Measurements from ENCODE around the gene RBBP6.

Gene RBBP6

DNA sequence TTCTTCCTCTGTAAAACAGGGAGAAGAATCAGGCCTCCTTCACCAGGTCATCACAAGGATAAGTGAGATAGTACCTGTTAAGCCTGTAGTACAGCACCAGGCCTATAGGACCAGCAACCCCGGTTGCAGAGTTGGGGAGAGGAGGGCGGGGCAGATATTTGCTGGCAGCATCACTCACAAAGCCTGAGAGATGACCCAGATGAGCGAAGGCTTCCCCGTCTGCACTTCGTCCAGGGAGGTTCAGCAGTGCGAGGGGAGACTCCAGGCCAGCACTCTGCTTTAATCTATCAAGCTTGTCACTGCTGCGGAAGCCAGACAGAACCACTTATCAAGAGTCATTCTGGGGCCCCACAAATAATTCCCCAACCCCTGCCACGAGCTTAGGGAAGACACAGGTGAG lies 15.8 kb upstream of the RBBP6 start:
- no peak for DNase-seq (ENCODE audit: low read depth)

DNA sequence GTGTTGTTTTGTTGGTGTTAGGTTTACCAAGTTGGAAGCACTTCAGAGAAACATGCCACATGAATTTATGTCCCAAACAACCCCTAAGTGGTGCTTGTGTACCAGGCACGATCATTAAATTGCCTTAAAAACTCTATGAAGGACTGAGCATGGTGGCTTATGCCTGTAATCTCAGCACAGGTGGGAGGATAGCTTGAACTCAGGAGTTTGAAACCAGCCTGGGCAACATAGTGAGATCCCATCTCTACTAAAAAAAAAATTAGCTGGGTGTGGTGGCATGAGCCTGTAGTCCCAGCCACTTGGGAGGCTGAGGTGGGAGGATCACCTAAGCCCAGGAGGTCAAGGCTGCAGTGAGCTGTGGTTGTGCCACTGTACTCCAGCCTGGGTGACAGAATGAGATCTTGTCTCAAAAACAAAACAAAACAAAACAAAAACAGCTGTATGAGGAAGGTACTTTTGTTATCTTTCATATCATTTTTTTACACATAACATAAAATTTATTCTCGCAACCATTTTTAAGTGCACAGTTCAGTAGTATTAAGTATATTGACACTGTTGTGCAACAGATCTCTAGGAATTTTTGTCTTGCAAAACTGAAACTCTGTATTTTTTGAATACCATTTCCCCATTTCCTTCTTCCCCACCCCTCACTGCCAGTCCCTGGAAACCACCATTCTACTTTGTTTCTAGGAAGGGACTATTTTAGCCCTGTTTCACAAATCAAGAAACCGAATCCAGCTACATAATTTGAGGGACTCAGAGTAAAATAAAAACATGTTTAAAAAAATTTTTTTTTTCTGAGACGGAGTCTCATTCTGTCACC lies 14.3 kb upstream of the RBBP6 start:
- no peak for DNase-seq (ENCODE audit: low read depth)

DNA sequence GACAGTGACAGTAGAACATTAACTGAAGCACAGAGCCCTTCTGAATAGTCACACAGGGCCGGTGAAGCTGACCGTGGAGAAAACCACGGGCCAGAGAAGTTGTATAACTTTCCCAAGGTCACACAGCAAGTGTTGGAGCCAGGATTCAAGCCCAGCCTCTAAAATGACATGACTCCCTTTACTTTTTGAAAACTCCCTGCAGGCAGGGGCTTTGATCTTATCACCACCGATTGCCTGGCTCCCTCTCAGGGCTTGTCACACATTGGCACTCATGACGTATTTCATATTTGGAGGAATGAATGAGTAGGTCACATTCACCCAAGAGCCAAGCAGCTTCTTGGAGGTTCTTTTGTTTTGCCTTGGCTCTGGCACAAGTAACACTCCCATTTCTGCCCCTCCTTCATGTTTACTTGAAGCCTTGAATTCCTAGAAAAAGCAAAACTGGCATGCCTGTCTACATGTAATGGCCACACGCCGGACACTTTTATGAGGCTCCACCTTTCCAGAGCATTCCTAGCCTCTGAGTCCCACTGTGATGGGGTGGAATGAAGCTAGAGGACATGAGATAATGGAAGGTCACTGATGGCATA lies 13.3 kb upstream of the RBBP6 start:
- no peak for DNase-seq (ENCODE audit: low read depth)

DNA sequence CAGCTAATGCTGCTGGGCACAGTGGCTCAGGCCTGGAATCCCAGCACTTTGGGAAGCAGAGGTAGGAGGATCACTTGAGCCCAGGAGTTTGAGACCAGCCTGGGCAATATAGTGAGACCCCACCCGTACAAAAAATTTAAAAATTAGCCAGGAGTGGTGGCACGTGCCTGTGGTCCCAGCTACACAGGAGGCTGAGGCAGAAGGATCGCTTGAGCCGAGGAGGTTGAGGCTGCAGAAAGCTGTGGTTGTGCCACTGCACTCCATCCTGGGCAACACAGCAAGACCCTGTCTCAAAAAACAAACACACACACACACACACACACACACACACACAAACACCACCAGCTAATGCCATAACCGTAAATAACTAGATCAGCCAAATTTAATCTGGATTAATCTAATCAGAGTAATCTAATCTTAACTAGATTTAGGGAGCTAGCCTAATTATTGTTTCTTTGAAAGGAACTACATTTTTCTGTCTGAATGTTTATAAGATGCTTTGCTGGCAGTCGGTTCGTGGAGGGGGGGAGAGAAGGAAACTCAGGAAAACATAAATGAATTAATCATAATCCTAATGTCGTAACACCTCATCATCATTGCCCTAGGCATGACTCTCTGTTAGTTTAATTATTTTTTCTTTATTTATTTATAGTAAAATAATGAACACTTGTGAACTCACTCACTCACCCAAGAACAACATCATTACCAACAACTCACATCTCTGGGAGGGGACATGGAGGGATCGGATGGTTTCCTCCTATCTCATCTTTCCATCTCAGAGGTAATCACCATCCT lies 12.5 kb upstream of the RBBP6 start:
- no peak for DNase-seq (ENCODE audit: low read depth)

DNA sequence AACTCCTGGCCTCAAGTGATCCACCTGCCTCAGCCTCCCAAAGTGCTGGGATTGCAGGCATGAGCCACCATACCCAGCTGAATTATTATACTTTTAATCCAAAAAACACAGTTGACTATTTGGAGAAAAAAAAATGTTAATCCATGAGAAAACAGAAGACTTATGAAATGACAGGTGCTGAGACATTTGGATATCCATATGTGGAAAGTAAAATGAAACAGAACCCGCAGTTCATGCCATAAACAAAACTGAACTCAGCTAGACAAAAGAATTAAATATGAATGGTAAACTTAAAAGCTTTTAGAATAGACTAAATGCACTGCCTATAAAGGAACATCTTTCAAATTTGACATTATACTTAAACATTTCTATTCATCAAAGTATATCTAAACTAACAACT lies 8.2 kb upstream of the RBBP6 start:
- DNase-seq (ENCODE audit: low read depth), result no peak

DNA sequence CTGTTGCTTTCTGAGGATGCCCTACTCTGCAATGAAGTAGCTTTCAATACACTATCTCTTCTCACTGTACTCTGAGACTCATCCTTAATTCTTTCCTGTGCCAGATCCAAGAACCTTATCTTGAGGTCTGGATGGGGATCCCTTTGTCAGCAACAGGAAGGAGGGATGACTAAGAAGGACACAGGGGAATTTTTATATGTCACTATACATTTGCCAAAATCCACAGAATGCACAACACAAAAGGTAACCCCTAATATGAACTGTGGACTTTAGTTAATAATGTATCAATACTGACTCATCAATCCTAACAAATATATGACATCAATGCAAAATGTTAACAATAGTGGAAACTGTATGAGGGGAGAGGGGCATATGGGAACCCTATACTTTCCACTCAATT lies 4.7 kb upstream of the RBBP6 start:
- DNase-seq (ENCODE audit: low read depth), result no peak

DNA sequence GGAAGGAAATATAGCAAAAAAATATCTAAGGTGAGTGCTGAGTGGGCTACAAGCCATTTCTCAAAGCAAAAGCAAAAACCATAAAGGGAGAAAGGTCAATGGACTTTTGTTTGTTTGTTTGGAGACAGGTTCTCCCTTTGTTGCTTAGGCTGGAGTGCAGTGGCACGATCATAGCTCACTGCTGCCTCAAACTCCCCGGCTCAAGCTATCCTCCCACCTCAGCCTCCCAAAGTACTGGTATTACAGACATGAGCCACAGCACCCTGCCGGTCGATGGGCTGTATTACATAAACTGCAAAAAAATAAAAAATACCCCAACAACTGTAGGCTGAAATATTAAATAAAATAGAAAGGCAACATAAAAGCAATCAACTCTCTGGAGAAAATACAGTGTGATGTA lies 3.5 kb upstream of the RBBP6 start:
- no peak for DNase-seq (ENCODE audit: low read depth)

DNA sequence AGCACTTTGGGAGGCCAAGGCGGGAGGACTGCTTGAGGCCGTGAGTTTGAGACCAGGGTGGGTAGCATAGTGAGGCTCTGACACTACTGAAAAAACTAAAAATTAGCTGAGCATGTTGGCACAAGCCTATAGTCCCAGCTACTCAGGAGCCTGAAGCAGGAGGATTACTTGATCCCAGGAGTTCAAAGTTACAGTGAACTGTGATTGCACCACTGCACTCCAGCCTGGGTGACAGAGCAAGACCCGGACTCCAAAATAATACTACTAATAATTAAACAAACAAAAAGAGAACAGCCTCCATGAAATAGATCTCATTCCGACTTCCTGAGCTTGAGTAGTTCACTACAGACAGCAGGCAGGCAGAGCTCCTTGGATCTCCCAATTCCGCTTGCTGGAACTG lies 2.7 kb upstream of the RBBP6 start:
- no peak for DNase-seq (ENCODE audit: low read depth)

DNA sequence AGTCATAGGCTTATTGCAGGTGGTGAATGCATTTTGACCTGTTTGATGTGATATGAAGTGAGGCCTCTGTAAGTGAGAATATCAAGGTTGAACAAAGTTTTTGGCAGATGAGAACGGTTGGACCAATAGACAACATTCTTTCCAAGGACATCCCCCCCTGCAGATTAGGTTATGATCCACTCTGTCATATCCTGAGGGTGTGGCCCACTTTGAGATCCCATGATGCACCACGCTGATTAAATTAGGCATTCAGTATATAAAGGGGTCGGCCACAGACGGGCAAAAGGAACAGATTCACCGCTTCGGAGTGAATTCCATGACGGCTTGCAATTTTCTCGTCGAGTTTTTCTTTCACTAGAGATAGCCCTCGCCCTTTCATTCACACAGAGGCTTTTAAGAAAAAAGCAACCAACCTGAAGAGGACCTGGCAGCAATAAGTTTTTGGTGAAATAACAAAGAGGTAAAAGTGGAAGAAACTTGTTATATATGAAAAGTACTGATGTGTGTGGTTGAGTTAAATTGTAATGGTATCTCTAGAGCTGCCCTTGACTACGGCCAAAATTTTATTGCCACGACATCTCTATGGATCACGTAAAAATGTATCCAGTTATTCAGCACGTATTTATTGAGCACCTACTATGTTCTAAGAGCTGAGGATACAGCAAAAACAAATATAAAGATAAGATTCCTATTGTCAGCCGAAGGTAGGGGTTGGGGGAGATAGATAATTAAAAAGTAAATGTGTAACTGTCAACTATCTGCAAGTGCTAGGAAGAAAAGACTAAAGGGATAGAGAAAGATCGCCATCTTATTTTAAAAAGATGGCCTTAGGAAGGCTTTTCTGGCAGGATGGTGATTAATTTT lies 1.7 kb upstream of the RBBP6 start:
- DNase-seq (ENCODE audit: low read depth), result no peak

DNA sequence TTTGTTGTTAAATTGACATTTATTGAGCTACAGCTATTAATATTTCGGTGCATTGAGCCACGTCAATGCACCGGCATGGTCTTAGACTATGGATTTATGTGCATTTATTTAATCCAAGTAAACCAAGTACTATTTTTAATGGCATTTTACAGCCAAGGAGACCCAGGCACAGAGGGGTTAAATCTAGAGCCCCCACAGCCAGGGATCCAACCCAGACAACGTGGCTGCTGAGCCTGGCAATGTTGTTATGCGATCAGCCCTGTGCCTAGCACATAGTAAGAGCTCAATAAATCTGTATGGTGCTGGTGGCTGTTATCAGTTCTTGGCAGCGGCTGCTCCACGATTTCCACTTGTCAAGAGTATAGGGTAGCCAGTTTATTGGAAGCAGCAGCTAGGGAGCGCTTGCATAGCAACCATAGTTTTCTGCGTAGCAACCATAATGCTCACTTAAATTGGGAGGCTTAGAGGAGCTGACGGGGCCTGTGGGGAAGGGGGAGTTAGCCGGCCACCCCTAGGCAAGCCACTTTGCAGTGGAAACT lies 541 bp upstream of the RBBP6 start:
- no peak for DNase-seq (ENCODE audit: low read depth)

DNA sequence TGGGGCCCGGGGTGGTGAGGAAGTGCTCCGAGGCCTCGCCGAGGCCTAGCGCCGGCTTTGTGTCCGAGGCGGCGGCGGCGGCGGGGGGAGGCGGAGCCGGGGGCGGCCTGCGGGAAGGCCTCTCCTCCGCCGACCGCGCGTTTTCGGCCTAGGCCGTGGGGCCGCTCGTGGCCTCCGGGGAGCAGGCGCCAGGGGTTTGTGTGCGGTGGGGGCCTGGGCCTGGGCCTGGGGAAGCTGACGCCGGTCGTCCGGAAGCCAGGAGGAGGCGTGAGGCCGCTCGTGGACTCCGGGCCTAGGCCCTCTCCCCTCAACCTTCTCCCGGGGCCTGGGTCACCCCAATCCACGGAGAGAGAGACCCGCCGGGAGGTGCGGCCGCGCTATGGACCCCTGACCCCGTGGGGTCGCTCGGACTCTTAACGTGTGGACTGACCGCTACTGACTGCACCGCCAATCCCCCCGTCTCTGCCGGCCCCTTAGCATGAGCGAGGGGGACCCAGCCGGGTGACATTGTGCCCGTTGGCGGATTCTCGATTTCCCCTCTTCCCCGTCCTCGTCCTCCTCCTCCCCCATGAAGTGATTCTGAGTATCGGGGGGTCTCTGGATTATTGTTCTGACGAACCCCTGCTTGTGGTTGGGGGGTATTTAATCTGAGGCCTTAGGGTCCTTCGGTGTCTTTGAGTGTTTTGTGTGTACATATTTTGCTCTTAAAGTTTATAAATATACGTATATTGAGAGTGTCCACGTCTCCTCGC lies 660 bp downstream of the RBBP6 start:
- DNase-seq (ENCODE audit: low read depth), result no peak

DNA sequence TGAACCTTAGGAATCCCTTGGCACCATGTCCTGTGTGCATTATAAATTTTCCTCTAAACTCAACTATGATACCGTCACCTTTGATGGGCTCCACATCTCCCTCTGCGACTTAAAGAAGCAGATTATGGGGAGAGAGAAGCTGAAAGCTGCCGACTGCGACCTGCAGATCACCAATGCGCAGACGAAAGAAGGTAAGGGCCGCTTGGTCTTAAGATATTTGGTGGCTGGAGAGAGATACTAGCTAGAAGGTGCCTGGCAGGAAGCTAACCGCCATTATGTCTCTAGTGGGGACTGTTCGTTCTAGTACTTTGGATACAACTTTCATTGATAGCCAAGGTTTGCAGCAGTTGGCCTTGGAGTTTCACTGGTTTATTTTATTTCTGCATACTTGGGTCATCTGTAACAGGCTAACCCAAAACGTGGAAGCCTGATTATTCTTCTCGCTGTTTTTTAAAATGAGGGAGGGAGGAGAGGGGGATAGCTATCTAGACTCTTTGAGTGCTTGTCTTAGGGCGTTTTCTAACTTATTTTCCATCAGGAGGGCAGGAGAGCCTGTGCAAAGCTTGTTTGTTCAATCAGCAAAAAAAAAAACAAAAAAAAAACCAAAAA lies 1.3 kb downstream of the RBBP6 start:
- no peak for DNase-seq (ENCODE audit: low read depth)

DNA sequence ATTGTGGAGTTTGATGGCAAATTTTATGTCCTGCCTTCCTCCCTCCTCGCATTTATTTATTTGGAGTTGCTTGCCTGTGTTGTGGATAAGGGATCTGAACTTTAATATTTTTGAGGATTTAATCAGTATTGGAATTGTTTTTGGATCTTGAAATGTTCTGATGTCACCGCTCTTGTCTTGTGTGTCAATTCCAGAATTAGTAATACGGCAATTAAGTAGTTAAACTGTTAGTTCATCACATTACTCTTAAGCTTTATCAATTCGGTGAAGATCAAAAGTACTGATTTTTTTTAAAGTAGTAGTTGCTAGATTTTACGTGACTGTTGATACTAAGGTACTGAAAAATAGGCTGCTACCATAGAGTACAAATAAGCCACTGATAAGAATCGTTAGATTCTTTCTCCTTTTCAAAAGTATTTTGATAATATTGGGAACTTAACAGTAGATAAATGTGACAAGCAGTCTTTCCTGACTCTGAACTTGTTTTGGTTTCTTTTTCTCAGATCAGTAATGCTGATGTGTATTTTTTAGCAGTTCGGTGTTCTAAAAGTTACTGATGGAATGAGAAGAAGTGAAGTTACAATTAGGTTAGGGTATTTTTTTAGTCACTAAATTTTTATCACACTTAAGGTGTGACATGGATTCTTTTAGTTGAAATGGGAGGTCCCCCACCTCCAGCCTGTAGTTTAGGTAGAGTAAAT lies 2.0 kb downstream of the RBBP6 start:
- DNase-seq (ENCODE audit: low read depth), result no peak

DNA sequence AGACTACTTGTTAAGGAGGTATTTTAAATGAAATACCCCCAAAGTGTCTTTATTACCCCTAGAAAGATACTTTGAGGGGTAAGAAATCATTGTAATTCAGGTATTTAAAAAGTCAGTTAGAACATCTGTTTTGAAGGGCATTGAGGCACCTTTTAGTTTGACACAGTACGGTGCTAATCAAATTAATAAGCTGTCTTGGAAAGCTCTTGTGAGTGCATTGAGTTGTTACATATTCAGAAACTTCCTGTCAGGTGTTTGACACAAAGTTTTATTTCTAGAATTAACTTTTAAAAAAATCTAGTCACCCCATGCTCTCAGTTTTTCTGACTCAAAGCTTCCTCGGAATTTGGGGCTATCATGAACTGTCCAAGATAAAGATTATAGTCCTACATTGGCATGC lies 4.6 kb downstream of the RBBP6 start:
- no peak for DNase-seq (ENCODE audit: low read depth)

DNA sequence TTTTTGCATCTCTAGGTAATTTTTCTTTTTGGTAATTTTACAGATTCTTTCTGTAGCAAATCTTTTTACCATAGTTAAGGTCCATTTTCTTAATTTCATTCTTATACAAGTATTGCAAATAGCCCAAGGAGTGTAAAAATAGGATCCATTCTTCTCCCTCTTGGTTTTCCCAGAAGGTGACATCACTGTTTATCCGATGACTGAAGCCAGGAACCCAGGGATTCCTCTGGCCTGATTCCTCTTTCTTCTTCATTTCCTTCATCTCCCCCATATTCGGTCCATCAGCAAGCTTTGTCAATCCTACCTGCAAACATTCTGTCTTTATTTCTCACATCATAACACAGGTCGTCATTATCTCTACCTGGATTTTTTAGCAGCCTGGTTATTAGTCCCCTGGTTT lies 5.3 kb downstream of the RBBP6 start:
- no peak for DNase-seq (ENCODE audit: low read depth)

DNA sequence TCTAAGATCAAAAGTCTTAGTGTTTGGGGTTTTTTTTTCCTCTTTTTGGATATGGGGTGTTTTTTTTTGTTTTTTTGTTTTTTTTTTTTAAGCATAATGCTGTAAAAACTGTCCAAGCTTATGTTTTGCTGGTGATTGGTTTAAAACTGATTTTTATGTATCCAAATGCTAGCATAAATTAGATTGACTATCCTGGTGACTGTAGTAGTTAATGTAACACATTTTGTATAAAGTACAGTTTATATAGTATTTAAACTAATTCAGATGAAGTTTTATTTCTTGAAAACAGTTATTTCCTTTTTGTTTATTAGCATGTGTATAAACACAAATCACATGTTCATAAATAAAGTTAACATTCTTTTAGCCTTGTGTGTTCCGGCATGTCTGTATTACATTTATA lies 10.9 kb downstream of the RBBP6 start:
- DNase-seq (ENCODE audit: low read depth), result no peak

DNA sequence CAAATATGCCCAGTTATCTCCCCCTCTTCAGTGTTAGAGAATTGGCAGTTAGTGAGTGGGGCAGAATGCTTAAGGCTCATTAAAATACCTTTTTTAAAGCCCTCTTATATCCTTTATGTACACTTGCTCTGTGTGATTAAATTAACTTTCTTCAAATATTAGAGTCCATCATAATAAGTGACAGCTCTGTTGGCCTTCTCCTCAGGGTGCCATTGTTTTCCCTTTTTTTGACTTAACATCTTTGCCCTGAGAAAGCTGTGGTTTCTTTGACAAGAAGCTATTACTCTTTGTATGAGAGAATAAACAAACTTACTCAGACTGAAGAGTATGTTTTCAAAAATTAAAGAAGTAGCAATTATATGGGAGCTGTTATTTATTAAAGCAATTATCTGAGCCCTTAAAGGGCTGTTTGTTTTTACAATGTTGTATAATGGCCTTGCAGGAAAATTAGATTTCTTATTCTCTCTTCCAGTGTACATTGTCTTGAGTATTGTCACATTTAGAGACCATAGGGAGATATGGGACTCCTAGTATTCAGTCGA lies 13.4 kb downstream of the RBBP6 start:
- DNase-seq (ENCODE audit: low read depth), result no peak

DNA sequence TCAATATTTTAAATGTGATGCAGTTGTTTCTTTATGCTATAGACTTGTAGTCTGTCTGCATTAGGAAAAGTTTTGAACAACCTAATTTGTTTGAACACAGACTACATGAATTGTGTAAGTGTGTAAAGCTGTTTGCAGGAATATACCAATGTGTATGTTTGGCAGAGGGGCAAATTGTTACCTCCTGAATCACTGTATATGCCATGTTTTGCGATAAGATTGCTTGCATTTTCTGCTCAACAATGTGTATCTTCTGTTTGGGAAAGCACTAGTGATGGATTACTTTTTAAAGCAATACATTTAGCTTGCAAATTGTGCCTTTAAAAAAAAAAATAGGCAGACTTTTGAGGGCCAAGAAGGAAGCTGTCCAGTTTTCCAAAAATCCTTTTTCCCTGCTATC lies 14.6 kb downstream of the RBBP6 start:
- DNase-seq (ENCODE audit: low read depth), result no peak

DNA sequence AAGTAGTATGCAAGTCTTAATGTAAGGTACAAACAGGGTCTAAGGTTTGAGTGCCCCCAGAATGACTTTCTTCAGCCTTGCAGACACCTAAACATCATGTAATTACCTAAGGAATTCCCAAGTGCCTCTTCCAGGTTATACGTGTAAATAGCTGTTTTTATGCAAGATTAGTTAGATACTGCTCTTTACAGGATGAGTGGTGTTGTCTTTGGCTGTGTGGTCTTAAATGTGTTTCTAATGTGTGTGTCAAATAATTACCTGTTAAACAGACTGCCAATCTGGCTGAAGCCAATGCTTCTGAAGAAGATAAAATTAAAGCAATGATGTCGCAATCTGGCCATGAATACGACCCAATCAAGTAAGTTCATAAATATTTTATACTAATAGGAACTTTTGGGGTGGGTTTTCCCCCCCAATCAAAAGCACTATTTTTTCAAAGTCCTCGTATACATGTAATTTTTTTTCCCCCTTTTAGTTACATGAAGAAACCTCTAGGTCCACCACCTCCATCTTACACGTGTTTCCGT lies 16.0 kb downstream of the RBBP6 start:
- no peak for DNase-seq (ENCODE audit: low read depth)

DNA sequence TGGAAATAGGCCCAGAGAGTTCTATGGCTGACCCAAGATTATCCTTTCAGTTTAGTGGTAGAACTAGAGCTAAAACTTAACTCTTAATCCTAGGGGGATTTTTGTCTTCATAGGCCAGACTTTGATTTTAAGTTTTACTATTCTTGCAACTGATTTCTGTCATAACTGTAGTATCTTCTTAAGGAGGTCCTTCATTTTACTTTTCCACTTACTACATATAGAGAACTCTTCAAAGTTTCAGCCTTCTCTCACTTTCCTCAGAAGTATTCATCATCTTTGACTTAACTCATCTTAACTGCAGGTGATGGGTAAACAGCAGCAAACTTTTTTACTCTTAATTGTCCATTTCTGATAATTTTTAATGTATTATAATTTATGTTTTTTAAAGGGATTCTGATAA lies 23.4 kb downstream of the RBBP6 start:
- DNase-seq (ENCODE audit: low read depth), result no peak
